ENCODE results near the gene MAN1B1.

DNA sequence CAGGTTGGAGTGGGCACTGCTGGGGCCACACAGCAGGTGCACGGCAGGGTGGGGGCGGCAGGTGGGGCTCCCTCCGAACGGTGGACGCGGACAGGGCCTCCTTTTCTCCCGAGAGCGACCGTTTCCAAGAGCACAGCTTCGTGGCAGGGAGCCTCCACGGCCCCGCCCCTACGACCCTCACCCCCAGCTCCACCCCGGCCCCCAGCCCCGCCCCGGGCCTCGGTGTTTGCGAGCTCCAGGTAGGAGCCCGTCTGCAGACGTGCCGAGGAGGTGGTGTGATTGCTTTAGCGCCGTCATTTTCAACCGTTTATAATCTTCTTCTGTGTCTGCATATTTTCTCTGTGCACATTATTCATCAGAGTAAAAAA lies 61.0 kb downstream of the MAN1B1 start:
- TF ChIP-seq POLR2AphosphoS5 (IDR thresholded peaks at IDR 0.05; ENCODE audit: low read depth, low read length) (no peak), TAF1 (IDR thresholded peaks at IDR 0.05; ENCODE audit: borderline replicate concordance, insufficient read depth, low read length) (no peak), SIN3A (IDR thresholded peaks at IDR 0.05; ENCODE audit: borderline replicate concordance, insufficient read depth, low read length) (no peak), REST (IDR thresholded peaks at IDR 0.05; ENCODE audit: insufficient read depth in 1 of 2, low read depth in 2 of 2, low read length in 2 of 2) (no peak), FOXP2 (optimal IDR thresholded peaks at IDR 0.05; ENCODE audit: borderline replicate concordance, extremely low read depth, extremely low read length, insufficient read depth) (no peak)
